ENCODE data around the gene ARHGEF1.

GRCh38 chr19:41898235-41898634, 15.3 kb downstream of the ARHGEF1 start:
- TF ChIP-seq POLR2AphosphoS5 (IDR thresholded peaks at IDR 0.05; ENCODE audit: low read depth, low read length) (no peak), POLR2A (IDR thresholded peaks at IDR 0.05; ENCODE audit: low read depth, low read length) (no peak), TAF1 (IDR thresholded peaks at IDR 0.05; ENCODE audit: borderline replicate concordance, low read depth, low read length) (no peak)
